ENCODE results near the gene PTGDR.
A peak's percentile ranks its signal among the peaks of the same experiment; 100 is the strongest.

Gene PTGDR, protein sequence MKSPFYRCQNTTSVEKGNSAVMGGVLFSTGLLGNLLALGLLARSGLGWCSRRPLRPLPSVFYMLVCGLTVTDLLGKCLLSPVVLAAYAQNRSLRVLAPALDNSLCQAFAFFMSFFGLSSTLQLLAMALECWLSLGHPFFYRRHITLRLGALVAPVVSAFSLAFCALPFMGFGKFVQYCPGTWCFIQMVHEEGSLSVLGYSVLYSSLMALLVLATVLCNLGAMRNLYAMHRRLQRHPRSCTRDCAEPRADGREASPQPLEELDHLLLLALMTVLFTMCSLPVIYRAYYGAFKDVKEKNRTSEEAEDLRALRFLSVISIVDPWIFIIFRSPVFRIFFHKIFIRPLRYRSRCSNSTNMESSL

DNA sequence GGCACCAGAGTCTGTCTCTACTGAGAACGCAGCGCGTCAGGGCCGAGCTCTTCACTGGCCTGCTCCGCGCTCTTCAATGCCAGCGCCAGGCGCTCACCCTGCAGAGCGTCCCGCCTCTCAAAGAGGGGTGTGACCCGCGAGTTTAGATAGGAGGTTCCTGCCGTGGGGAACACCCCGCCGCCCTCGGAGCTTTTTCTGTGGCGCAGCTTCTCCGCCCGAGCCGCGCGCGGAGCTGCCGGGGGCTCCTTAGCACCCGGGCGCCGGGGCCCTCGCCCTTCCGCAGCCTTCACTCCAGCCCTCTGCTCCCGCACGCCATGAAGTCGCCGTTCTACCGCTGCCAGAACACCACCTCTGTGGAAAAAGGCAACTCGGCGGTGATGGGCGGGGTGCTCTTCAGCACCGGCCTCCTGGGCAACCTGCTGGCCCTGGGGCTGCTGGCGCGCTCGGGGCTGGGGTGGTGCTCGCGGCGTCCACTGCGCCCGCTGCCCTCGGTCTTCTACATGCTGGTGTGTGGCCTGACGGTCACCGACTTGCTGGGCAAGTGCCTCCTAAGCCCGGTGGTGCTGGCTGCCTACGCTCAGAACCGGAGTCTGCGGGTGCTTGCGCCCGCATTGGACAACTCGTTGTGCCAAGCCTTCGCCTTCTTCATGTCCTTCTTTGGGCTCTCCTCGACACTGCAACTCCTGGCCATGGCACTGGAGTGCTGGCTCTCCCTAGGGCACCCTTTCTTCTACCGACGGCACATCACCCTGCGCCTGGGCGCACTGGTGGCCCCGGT lies at the start of gene PTGDR:
Gene PTGDR (plus strand): TSS at position 198 of the 778 bp plus-strand sequence. CDS start 117 bp downstream, at position 315.
- H3K27ac Mint-ChIP-seq, result no peak within 1 kb of the TSS
- H3K4me3 Mint-ChIP-seq, result peak within 1 kb of the TSS; percentile 83
- peaks cover 47% of the 10 kb centered on the region for H3K4me1 Mint-ChIP-seq
- CTCF ChIA-PET, result interaction anchor here (0.6 kb wide), 1 partner anchor 783 kb away, joined by 3 read pairs; no protein-coding TSS in a partner anchor
- peaks cover 2% of the 10 kb centered on the region for H3K9me3 Mint-ChIP-seq
- DNase-seq, result peak; percentile 60
- H3K27me3 Mint-ChIP-seq, result peaks cover 50% of the 10 kb centered on the region
- peaks cover 11% of the 10 kb centered on the region for H3K36me3 Mint-ChIP-seq

GRCh38 chr14:52219488-52220084 lies 47.9 kb upstream of the PTGDR start:
- Mint-ChIP-seq H3K4me1 (peaks cover 9% of the 10 kb centered on the region), H3K27ac (no peak overlapping the region), H3K36me3 (no peaks in the 10 kb centered on the region), H3K4me3 (no peak overlapping the region), H3K27me3 (peaks cover 10% of the 10 kb centered on the region), H3K9me3 (peaks cover 2% of the 10 kb centered on the region)
- no peak for DNase-seq
- CTCF ChIA-PET, result no interaction called here

- Mint-ChIP-seq H3K27me3 (no peaks in the 10 kb centered on the region), H3K9me3 (peaks cover 2% of the 10 kb centered on the region), H3K4me1 (peaks cover 9% of the 10 kb centered on the region), H3K27ac (peak overlapping the region; percentile 88), H3K36me3 (no peaks in the 10 kb centered on the region), H3K4me3 (peak overlapping the region; percentile 75)
- no peak for DNase-seq
- CTCF ChIA-PET, result no interaction called here
Observed at GRCh38 chr14:52220924-52221811, 46.3 kb upstream of the PTGDR start.

- Mint-ChIP-seq H3K36me3 (no peaks in the 10 kb centered on the region), H3K9me3 (peaks cover 2% of the 10 kb centered on the region), H3K27me3 (no peaks in the 10 kb centered on the region), H3K4me3 (no peak overlapping the region), H3K4me1 (peaks cover 9% of the 10 kb centered on the region), H3K27ac (no peak overlapping the region)
- DNase-seq, result no peak
- CTCF ChIA-PET, result no interaction called here
Observed at GRCh38 chr14:52222901-52223300, 44.6 kb upstream of the PTGDR start.

- Mint-ChIP-seq H3K27me3 (peaks cover 7% of the 10 kb centered on the region), H3K4me3 (no peak overlapping the region), H3K4me1 (peaks cover 2% of the 10 kb centered on the region), H3K9me3 (peaks cover 2% of the 10 kb centered on the region), H3K36me3 (no peaks in the 10 kb centered on the region), H3K27ac (no peak overlapping the region)
- DNase-seq, result no peak
- CTCF ChIA-PET, result no interaction called here
Observed at GRCh38 chr14:52227619-52228222, 39.8 kb upstream of the PTGDR start.

DNA sequence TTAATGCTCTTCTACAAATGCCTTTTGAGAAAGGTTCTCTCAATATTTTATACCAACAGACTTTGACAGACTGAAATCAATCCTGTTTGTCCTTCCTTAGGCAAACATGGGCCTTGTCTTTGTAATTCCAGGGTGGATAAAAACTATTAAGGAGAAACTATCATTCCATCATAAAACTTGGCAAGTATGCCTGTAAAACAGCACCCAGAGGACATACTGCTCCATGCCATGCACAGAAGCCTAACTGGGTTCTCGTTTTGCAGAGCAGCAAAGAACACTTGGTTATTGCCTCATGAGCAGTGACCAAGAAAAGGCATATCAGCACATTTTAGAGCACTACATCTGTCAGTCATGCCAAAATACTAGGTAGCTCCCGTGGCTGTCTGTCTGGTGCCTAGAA lies 33.8 kb upstream of the PTGDR start:
- CTCF ChIA-PET, result no interaction called here
- no peak for DNase-seq
- no peak overlapping the region for H3K4me3 Mint-ChIP-seq
- peaks cover 2% of the 10 kb centered on the region for H3K4me1 Mint-ChIP-seq
- H3K9me3 Mint-ChIP-seq, result no peaks in the 10 kb centered on the region
- no peak overlapping the region for H3K27ac Mint-ChIP-seq
- H3K36me3 Mint-ChIP-seq, result no peaks in the 10 kb centered on the region
- H3K27me3 Mint-ChIP-seq, result peaks cover 31% of the 10 kb centered on the region

- H3K4me3 Mint-ChIP-seq, result no peak overlapping the region
- CTCF ChIA-PET, result no interaction called here
- H3K4me1 Mint-ChIP-seq, result peaks cover 3% of the 10 kb centered on the region
- H3K36me3 Mint-ChIP-seq, result no peaks in the 10 kb centered on the region
- H3K27ac Mint-ChIP-seq, result no peak overlapping the region
- peaks cover 37% of the 10 kb centered on the region for H3K27me3 Mint-ChIP-seq
- H3K9me3 Mint-ChIP-seq, result no peaks in the 10 kb centered on the region
- no peak for DNase-seq
Observed at GRCh38 chr14:52235434-52235833, 32.1 kb upstream of the PTGDR start.

DNA sequence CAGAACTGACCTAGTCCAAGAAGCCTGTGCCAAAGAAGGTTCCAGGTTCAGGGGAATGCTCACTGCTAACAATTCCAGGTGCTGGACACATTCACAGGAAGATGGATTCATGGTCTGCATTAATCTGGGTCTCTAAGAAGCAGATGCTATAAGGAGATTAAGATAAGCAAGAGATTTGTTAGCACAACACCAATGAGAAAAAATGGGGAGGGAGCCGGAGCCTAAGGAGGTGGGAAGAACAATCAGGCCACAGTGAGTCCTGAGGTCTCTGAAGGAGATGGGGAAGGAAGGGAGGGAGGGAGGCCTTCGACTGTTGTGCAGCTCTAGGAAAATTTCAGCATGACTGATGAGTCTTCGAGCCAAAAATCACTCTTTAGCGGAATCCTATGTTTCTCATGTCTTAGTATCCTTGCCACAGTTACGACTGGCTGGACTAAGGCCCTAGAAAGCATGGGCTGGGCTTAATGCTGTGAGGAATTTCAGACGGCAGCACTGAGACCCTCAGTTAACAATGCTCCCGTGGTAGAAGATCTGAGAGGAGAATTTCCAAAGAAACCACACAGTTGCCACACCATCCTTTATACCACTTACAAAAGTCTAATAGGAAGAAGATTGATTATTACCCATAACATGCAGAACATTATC lies 31.5 kb upstream of the PTGDR start:
- Mint-ChIP-seq H3K9me3 (no peaks in the 10 kb centered on the region), H3K27ac (no peak overlapping the region), H3K36me3 (no peaks in the 10 kb centered on the region), H3K4me1 (peaks cover 3% of the 10 kb centered on the region), H3K4me3 (no peak overlapping the region), H3K27me3 (peaks cover 36% of the 10 kb centered on the region)
- no peak for DNase-seq
- CTCF ChIA-PET, result no interaction called here

DNA sequence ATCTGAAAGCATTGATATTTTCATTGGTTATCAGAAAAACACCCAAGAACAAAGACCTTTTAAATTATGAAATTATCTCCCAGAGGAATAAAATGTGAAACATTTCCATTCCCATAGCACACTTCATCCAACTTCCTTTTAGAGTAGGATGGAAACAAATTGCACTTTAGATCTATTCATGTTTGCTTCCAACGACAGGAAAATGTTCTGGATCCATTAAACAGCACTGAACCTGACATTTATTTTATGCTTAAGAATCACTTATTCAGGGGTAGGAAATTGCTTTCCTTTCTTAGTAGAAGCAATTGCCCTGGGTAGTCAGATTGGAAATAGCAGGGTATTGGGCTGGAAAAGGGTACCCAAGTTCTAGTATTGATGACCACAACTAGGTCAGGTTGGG lies 28.8 kb upstream of the PTGDR start:
- Mint-ChIP-seq H3K27ac (no peak overlapping the region), H3K9me3 (no peaks in the 10 kb centered on the region), H3K36me3 (no peaks in the 10 kb centered on the region), H3K4me1 (peaks cover 3% of the 10 kb centered on the region), H3K27me3 (peaks cover 29% of the 10 kb centered on the region), H3K4me3 (no peak overlapping the region)
- DNase-seq, result no peak
- CTCF ChIA-PET, result no interaction called here

DNA sequence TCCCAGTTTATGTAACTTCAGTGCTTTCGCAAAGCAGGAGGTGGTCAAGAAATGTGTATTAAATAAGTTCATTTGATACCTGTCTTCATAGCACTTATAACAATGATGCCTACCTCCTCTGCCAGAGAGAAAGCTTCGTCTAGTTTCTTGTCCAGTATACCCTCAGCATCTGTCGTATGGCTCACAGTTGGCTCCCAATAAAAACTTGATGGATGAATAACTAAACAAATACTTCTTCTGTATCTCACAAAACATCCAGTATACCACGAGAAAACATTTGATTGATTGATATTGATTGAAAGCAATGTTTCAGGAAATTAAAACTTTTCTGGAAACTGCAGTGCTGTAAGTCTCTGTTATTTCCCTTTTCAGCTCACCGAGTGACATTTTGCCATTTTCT lies 26.9 kb upstream of the PTGDR start:
- Mint-ChIP-seq H3K27me3 (peaks cover 27% of the 10 kb centered on the region), H3K36me3 (no peaks in the 10 kb centered on the region), H3K4me3 (no peak overlapping the region), H3K4me1 (peaks cover 3% of the 10 kb centered on the region), H3K9me3 (peaks cover 3% of the 10 kb centered on the region), H3K27ac (no peak overlapping the region)
- DNase-seq, result no peak
- CTCF ChIA-PET, result no interaction called here

GRCh38 chr14:52241087-52241793 lies 26.3 kb upstream of the PTGDR start:
- no peaks in the 10 kb centered on the region for H3K36me3 Mint-ChIP-seq
- peaks cover 3% of the 10 kb centered on the region for H3K4me1 Mint-ChIP-seq
- peaks cover 21% of the 10 kb centered on the region for H3K27me3 Mint-ChIP-seq
- no peak overlapping the region for H3K27ac Mint-ChIP-seq
- peaks cover 3% of the 10 kb centered on the region for H3K9me3 Mint-ChIP-seq
- H3K4me3 Mint-ChIP-seq, result no peak overlapping the region
- no peak for DNase-seq
- CTCF ChIA-PET, result no interaction called here

DNA sequence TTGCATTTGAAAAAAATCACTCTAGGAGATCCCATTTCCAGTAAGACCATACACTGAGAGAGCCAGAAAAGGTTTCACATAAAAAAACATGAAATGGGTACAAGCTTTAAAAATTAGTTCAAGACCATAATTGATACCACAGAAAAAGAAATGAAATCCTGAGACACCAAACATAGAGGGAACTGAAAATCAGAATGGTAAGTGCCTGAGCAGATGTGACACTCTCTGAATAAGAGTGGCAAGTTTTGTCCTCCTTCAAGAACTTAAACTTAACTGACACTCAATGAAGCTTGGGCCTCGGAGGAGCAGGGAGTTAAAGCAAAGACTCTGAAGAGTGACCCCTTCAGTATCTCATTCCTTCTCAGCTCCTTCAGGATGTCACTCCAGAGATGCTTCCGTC lies 23.2 kb upstream of the PTGDR start:
- H3K27me3 Mint-ChIP-seq, result peaks cover 6% of the 10 kb centered on the region
- no peak overlapping the region for H3K27ac Mint-ChIP-seq
- no peak overlapping the region for H3K4me3 Mint-ChIP-seq
- H3K36me3 Mint-ChIP-seq, result peaks cover 11% of the 10 kb centered on the region
- H3K4me1 Mint-ChIP-seq, result peaks cover 19% of the 10 kb centered on the region
- H3K9me3 Mint-ChIP-seq, result peaks cover 16% of the 10 kb centered on the region
- DNase-seq, result no peak
- CTCF ChIA-PET, result interaction anchor here (0.5 kb wide), 1 partner anchor 429 kb away, joined by 3 read pairs; no protein-coding TSS in a partner anchor

DNA sequence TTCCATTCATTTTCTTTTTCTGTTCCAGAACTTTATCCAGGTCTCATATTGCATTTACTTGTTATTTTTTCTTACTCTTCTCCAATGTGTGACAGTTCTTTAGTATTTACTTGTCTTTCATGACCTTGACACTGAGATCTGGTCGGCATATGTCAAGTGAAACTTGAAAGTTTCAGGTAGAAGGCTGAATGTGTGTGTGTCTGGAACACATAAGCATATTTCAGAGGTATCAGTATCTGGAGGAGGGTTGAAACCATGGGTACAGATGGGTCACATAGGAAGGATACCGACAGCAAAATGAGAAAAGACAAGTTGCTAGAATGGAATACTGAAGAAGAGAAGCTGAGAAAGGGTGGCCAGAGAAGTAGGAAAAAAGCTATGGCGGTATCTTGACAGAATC lies 22.5 kb upstream of the PTGDR start:
- CTCF ChIA-PET, result no interaction called here
- H3K27ac Mint-ChIP-seq, result no peak overlapping the region
- no peak for DNase-seq
- peaks cover 3% of the 10 kb centered on the region for H3K27me3 Mint-ChIP-seq
- peaks cover 16% of the 10 kb centered on the region for H3K9me3 Mint-ChIP-seq
- H3K4me1 Mint-ChIP-seq, result peaks cover 18% of the 10 kb centered on the region
- H3K4me3 Mint-ChIP-seq, result no peak overlapping the region
- H3K36me3 Mint-ChIP-seq, result peaks cover 11% of the 10 kb centered on the region

All from activated naive CD4-positive, alpha-beta T cell treated with anti-CD3 and anti-CD28 coated beads, Interleukin-2, amount 10 ng/mL, durations not matched to agents 7 days and 5 days (primary cell).